Tibial nerve (tissue), 4 donors: ENCODE results near the gene USP9X.

Experiments used
- CTCF ChIP-seq, 5 experiments: fragments of 200-600 bp in 3 of 5; fragments of 450-650 bp in 2 of 5; sonication (generic) in 3 of 5; IDR thresholded peaks; one replicate each; pipeline ENCODE4 v1.5.1; 2016 to 2019; ENCODE audit warnings: antibody characterized with exemption in 5 of 5, mild to moderate bottlenecking in 3 of 5, moderate library complexity in 2 of 5
- EP300 ChIP-seq, 2 donors: sonication (generic); formaldehyde crosslinking; IDR thresholded peaks; one replicate each; pipeline ENCODE4 v1.6.1; 2017; ENCODE audit warnings: antibody characterized with exemption in 2 of 2, mild to moderate bottlenecking in 1 of 2
- POLR2A ChIP-seq, 2 donors: fragments of 450-650 bp; IDR thresholded peaks; one replicate each; pipeline ENCODE4 v1.6.1; 2017; ENCODE audit warnings: antibody characterized with exemption in 2 of 2, mild to moderate bottlenecking in 2 of 2, moderate library complexity in 2 of 2

GRCh38 chrX:41084044-41084892, 977 bp upstream of the USP9X start:
- TF ChIP-seq CTCF (IDR thresholded peaks at IDR 0.05) = peak in 2 of 5 experiments; percentile 57 to 65
- TF ChIP-seq EP300 (IDR thresholded peaks at IDR 0.05) = peak; percentile 40 to 90
- peak in 1 of 2 donors; percentile 69 for TF ChIP-seq POLR2A (IDR thresholded peaks at IDR 0.05)
